Large intestine (tissue), 3 donors: Measurements from ENCODE around the gene RBL1. TPM values are rescaled to one million over a fixed set of nuclear protein-coding genes. Genes with fewer than 3 reads are reported as not detected.
"Not testable (repeated sequence)": the region's sequence is repeated elsewhere in the genome, so short reads cannot be mapped to it uniquely, and the experiment has no call there.

Experiments used
- DNase-seq, 2 donors: peaks; one replicate each; pipeline versions ENCODE4 v3.0.0 to v3.0.0-alpha.2; 2013
- H3K27ac ChIP-seq: one replicate; pipeline ENCODE4 v1.5.1; 2013; ENCODE audit warnings: low read length
- H3K27me3 ChIP-seq: 2 replicates; pipeline ENCODE4 v1.6.1; 2013; ENCODE audit warnings: low read length; ENCODE audit not compliant: control insufficient read depth, insufficient read depth
- H3K36me3 ChIP-seq: 2 replicates; pipeline ENCODE4 v1.6.1; 2013; ENCODE audit warnings: low read length; ENCODE audit not compliant: control insufficient read depth, insufficient read depth
- H3K4me1 ChIP-seq: one replicate; pipeline ENCODE4 v1.6.1; 2013; ENCODE audit warnings: low read length; ENCODE audit not compliant: control insufficient read depth, insufficient read depth
- H3K4me3 ChIP-seq: one replicate; pipeline ENCODE4 v1.5.1; 2013; ENCODE audit warnings: low read length
- H3K9me3 ChIP-seq: one replicate; pipeline ENCODE4 v1.6.1; 2013; ENCODE audit warnings: mild to moderate bottlenecking, low read depth, low read length, moderate library complexity; ENCODE audit not compliant: control insufficient read depth
- WGBS: methylation state at CpG from one replicate; pipeline ENCODE4 v1.1.5; 2013; ENCODE audit warnings: low lambda C conversion rate; ENCODE audit not compliant: insufficient coverage; 5-methylcytosine and 5-hydroxymethylcytosine counted together
- polyA plus RNA-seq: library from polyadenylated mRNA; unstranded; fragments of 120-200 nt; gene quantifications from one replicate; pipeline ENCODE4 v1.2.1, GENCODE V29; 2013

Gene RBL1
- polyA plus RNA-seq, 1 donor = 6.0 TPM

DNA sequence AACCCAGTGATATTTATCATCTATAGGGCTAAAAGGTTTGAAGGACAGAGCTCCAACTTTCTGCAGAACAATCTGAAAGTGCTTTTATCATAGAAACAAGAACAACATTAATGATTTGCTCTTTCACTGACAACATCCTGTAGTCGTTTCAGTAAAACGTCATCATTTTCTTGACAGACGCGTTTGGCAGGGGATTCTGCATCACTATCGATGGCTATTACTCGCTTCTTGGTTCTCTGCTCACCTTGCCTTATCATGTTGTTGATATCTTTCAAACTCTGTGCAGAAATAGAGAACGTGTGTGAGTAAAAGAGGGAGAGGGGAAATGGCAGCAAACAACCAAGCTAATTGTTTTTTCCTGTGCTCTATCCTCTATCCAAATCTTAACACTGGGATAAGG is 97.1 kb downstream of the RBL1 start:
- Histone ChIP-seq H3K4me1 (no peaks in the 10 kb centered on the region), H3K27me3 (no peaks in the 10 kb centered on the region), H3K9me3 (no peaks in the 10 kb centered on the region), H3K36me3 (peaks cover 8% of the 10 kb centered on the region), H3K4me3 (no peak overlapping the region), H3K27ac (no peak overlapping the region)
- DNase-seq = no peak
- WGBS = 40% methylated on average over 1 of the region's 7 CpGs

DNA sequence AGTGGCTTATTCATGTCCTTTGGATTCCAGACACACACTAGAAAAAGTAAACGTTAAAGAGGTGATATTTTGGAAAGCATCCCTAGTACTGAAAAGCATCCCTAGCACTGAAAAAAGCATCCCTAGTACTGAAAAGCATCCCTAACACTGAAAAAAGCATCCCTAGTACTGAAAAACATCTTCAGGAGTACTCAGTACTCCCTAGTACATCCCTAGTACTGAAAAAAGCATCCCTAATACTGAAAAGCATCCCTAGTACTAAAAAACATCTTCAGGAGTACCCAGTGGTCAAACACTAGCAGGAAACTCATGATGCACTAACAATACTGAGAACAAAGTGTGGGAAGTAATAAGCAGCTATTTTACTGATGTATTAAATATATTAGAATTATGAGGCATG is 98.7 kb downstream of the RBL1 start:
- peaks cover 2% of the 10 kb centered on the region for H3K36me3 ChIP-seq
- no peaks in the 10 kb centered on the region for H3K27me3 ChIP-seq
- no peak for DNase-seq
- no peaks in the 10 kb centered on the region for H3K9me3 ChIP-seq
- no peaks in the 10 kb centered on the region for H3K4me1 ChIP-seq
- no peak overlapping the region for H3K27ac ChIP-seq
- WGBS = 100% methylated on average over 1 of the region's 1 CpG
- H3K4me3 ChIP-seq = no peak overlapping the region

DNA sequence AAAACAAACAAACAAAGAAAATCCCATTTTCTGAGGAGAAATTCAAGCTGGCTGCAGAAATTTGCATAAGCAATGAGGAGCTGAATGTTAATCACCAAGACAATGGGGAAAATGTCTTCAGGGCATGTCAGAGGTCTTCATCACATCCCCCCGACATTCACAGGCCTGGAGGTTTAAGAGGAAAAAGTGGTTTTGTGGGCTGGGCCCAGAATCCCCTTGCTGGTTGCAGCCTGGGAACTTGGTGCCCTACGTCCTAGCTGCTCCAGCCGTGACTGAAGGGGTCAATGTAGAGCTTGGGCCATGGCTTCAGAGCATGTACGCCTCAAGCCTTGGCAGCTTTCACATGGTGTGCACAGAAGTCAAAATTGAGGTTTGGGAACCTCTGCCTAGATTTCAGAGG is 101.6 kb downstream of the RBL1 start:
- no CpG with 5 or more reads among the region's 4 CpGs for WGBS
- not testable (repeated sequence) for H3K9me3 ChIP-seq, DNase-seq, H3K4me1 ChIP-seq, H3K27ac ChIP-seq, H3K36me3 ChIP-seq, H3K4me3 ChIP-seq, H3K27me3 ChIP-seq

DNA sequence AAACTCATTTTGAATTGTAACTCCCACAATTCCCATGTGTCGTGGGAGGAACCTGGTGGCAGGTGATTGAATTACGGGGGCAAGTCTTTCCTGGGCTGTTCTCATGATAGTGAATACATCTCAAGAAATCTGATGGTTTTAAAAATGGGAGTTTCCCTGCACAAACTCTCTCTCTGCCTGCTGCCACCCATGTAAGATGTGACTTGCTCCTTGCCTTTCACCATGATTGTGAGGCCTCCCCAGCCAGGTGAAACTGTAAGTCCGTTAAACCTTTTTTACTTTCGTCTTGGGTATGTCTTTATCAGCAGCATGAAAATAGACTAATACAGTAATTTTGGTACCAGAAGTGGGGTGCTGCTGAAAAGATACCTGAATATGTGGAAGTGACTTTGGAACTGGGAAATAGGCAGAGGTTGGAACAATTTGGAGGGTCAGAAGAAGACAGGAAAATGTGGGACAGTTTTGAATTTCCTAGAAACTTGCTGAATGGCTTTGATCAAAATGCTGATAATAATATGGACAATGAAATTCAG is 102.9 kb downstream of the RBL1 start:
- Histone ChIP-seq H3K36me3 (peaks cover 2% of the 10 kb centered on the region), H3K27me3 (no peaks in the 10 kb centered on the region), H3K4me1 (no peaks in the 10 kb centered on the region), H3K4me3 (no peak overlapping the region), H3K9me3 (no peaks in the 10 kb centered on the region), H3K27ac (no peak overlapping the region)
- DNase-seq = no peak
- 80% methylated on average over 1 of the region's 4 CpGs for WGBS

DNA sequence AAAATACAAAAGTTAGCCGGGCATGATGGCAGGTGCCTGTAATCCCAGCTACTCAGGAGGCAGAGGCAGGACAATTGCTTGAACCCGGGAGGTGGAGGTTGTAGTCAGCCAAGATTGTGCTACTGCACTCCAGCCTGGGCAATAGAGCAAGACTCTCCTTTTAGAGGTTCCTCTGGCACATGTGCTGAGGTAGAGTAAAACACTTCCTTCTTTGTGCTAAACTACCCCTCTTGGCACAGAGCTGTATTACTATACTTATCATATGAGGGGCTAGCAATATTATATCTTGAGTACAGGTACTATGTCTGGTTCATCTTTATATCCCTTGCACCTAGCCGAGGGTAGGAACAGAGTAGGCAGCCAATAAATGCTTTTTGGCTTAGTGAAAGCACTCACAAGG is 104.1 kb downstream of the RBL1 start:
- WGBS = no CpG with 5 or more reads among the region's 3 CpGs
- Histone ChIP-seq H3K4me3 (no peak overlapping the region), H3K36me3 (peaks cover 2% of the 10 kb centered on the region), H3K27me3 (no peaks in the 10 kb centered on the region), H3K4me1 (no peaks in the 10 kb centered on the region), H3K9me3 (no peaks in the 10 kb centered on the region), H3K27ac (no peak overlapping the region)
- no peak for DNase-seq

DNA sequence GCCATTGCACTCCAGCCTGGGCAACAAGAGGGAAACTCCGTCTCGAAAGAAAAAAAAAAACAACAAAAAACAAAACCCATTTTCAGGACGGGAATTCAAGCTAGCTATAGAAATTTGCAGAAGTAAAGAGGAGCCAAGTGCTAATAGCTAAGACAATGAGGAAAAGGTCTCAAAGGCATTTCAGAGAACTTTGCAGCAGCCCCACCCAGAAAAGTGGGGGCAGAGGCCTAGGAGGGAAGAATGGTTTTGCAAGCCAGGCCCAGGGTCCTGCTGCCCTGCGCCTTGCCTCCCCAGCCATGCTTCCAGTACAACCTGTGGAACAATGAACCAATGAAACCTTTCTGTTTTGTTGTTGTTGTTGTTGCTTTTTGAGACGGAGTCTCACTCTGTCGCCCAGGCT is 106.0 kb downstream of the RBL1 start:
- no peak for DNase-seq
- no peak overlapping the region for H3K27ac ChIP-seq
- no peaks in the 10 kb centered on the region for H3K27me3 ChIP-seq
- 94% methylated on average over 3 of the region's 6 CpGs for WGBS
- H3K4me1 ChIP-seq = no peaks in the 10 kb centered on the region
- no peaks in the 10 kb centered on the region for H3K36me3 ChIP-seq
- no peak overlapping the region for H3K4me3 ChIP-seq
- no peaks in the 10 kb centered on the region for H3K9me3 ChIP-seq

DNA sequence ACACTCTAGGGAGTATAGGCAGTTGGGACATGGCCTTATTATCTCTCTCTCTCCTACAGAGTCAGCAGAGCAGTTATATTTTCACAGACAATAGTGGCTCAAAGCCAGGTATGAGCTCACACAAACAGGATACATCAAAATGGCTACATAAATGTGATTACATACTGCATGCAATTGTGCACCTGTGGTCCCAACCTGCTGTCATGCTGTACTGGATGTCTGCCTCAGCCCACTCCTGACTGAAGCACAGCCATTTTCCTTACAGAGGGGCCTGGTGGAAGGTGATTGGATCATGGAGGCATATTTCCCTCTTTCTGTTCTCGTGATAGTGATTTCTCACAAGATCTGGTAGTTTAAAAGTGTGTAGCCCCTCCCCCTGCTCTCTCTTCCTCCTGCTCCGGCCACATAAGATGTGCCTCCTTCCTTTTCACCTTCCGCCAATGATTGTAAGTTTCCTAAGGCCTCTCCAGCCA is 107.3 kb downstream of the RBL1 start:
- no peak for DNase-seq
- no peak overlapping the region for H3K27ac ChIP-seq
- no peak overlapping the region for H3K4me3 ChIP-seq
- no peaks in the 10 kb centered on the region for H3K27me3 ChIP-seq
- WGBS = no CpG with 5 or more reads among the region's 3 CpGs
- H3K4me1 ChIP-seq = no peaks in the 10 kb centered on the region
- no peaks in the 10 kb centered on the region for H3K36me3 ChIP-seq
- H3K9me3 ChIP-seq = no peaks in the 10 kb centered on the region

DNA sequence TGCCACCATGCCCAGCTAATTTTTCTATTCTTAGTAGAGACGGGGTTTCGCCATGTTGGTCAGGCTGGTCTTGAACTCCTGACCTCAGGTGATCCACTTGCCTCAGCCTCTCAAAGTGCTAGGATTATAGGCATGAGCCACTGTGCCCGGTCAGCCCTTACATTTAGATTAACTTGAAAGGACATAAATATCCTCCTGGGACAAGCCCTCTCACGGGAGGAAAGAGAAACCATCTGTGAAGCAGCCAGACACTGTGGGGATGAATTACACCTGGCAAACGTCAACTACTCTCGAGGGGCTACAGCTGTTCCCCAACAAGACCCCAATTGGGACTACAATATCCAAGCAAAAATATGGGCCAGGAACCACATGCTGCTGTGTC is 111.5 kb downstream of the RBL1 start:
- H3K27ac ChIP-seq = no peak overlapping the region
- no peak overlapping the region for H3K4me3 ChIP-seq
- no peaks in the 10 kb centered on the region for H3K27me3 ChIP-seq
- DNase-seq = no peak
- WGBS = no CpG with 5 or more reads among the region's 6 CpGs
- H3K4me1 ChIP-seq = no peaks in the 10 kb centered on the region
- no peaks in the 10 kb centered on the region for H3K36me3 ChIP-seq
- H3K9me3 ChIP-seq = no peaks in the 10 kb centered on the region

DNA sequence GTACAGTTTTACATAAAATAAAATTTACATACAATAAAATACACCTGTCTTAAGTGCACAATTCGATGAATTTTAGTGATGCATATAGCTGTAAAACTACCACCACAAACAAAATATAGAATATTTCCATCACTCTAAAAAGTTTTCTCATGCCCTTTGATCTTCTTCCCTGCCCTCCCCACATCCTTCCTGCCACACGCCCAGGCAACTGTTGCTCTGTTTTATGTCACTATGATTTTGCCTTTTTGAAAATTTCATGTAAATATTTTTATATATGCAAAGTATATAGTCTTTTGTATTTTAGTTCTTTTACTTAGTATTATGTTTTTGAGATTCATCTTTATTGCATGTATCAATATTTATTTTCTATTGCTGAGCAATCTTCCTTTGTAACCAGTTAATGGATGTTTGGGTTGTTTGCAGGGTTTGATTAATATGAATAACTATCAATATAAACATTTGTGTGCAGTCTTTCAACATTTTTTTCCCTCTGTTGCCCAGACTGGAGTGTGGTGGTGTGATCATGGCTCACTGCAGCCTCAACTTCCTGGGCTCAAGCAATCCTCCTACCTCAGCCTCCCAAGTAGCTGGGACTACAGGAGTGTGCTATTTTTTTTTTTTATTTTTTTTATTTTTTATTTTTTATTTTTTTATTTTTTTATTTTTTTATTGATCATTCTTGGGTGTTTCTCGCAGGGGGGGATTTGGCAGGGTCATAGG is 120.5 kb downstream of the RBL1 start:
- WGBS = 50% methylated on average over 1 of the region's 3 CpGs
- no peak for DNase-seq
- Histone ChIP-seq H3K9me3 (no peaks in the 10 kb centered on the region), H3K27ac (no peak overlapping the region), H3K4me1 (no peaks in the 10 kb centered on the region), H3K36me3 (no peaks in the 10 kb centered on the region), H3K27me3 (no peaks in the 10 kb centered on the region), H3K4me3 (no peak overlapping the region)

DNA sequence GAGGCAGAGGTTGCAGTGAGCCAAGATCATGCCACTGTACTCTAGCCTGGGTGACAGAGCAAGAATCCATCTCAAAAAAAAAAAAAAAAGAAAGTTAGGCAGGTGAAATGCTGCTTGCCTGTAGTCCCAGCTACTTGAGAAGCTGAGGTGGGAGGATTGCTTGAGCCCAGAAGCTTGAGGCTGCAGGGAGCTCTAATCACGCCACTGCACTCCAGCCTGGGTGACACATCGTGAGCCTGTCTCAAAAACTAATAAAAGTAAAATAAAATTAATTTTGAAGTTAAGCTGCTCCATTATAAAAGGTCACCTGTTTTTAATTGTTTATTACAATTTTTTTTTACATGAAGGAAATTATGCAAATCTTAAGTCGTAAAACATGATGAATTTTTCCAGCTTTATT is 121.1 kb downstream of the RBL1 start:
- Histone ChIP-seq H3K36me3 (no peaks in the 10 kb centered on the region), H3K27ac (no peak overlapping the region), H3K4me3 (no peak overlapping the region), H3K9me3 (no peaks in the 10 kb centered on the region), H3K27me3 (no peaks in the 10 kb centered on the region), H3K4me1 (no peaks in the 10 kb centered on the region)
- WGBS = 74% methylated on average over 3 of the region's 3 CpGs
- no peak for DNase-seq

DNA sequence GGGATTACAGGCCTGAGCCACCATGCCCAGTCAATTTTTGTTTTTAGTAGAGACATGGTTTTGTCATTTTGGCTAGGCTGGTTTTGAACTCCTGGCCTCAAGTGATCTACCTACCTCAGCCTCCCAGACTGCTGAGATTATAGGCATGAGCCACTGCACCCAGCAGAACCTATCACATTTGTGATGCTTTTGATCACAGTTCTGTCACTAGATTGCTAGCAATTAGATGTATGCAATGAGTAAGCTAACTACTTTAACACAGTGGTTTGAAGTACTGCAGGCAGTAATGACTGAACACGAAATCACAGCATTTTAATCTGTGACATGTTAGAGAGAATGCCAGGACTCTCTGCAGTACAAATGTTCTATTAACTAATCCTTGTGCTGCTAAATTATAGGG is 124.7 kb downstream of the RBL1 start:
- H3K27ac ChIP-seq = no peak overlapping the region
- DNase-seq = no peak
- no peak overlapping the region for H3K4me3 ChIP-seq
- H3K27me3 ChIP-seq = no peaks in the 10 kb centered on the region
- no CpG with 5 or more reads among the region's 1 CpG for WGBS
- no peaks in the 10 kb centered on the region for H3K4me1 ChIP-seq
- H3K9me3 ChIP-seq = no peaks in the 10 kb centered on the region
- H3K36me3 ChIP-seq = no peaks in the 10 kb centered on the region
